Vagina (tissue), 2 donors: ENCODE results near the gene LRRC72. TPM values are rescaled to one million over a fixed set of nuclear protein-coding genes. Genes with fewer than 3 reads are reported as not detected.
"Not testable (repeated sequence)": the region's sequence is repeated elsewhere in the genome, so short reads cannot be mapped to it uniquely, and the experiment has no call there.

Experiments
- DNase-seq, 2 donors: peaks; one replicate each; pipeline ENCODE4 v3.0.0-alpha.2; 2017; ENCODE audit errors: extremely low spot score in 2 of 2
- H3K27ac ChIP-seq: fragments of 200-600 bp; sonication (generic); one replicate; pipeline ENCODE4 v1.5.1; 2019
- H3K27me3 ChIP-seq: fragments of 200-600 bp; sonication (generic); one replicate; pipeline ENCODE4 v1.5.1; 2019
- H3K36me3 ChIP-seq, 2 donors: fragments of 200-600 bp; sonication (generic); one replicate each; pipeline ENCODE4 v1.5.1; 2017 to 2019
- H3K4me1 ChIP-seq: fragments of 200-600 bp; sonication (generic); one replicate; pipeline ENCODE4 v1.5.1; 2019
- H3K4me3 ChIP-seq, 2 donors: fragments of 200-600 bp; sonication (generic); 1 replicate in 1 of 2; 2 replicates in 1 of 2; pipeline ENCODE4 v1.5.1; 2016 to 2019
- H3K9me3 ChIP-seq: fragments of 200-600 bp; sonication (generic); one replicate; pipeline ENCODE4 v1.5.1; 2019
- CTCF ChIP-seq, 3 experiments: fragments of 450-650 bp in 2 of 3; fragments of 200-600 bp in 1 of 3; sonication (generic) in 1 of 3; IDR thresholded peaks; one replicate each; pipeline ENCODE4 v1.5.1; 2017 to 2019; ENCODE audit warnings: antibody characterized with exemption in 3 of 3, mild to moderate bottlenecking in 2 of 3, moderate library complexity in 2 of 3
- POLR2A ChIP-seq, 2 donors: fragments of 450-650 bp; IDR thresholded peaks; one replicate each; pipeline ENCODE4 v1.6.1; 2017; ENCODE audit warnings: antibody characterized with exemption in 2 of 2, mild to moderate bottlenecking in 2 of 2, moderate library complexity in 2 of 2
- POLR2AphosphoS5 ChIP-seq, 2 donors: sonication (generic); formaldehyde crosslinking; IDR thresholded peaks; one replicate each; pipeline ENCODE4 v1.9.0; 2017; ENCODE audit warnings: antibody characterized with exemption in 2 of 2, mild to moderate bottlenecking in 2 of 2, low read depth in 1 of 2; ENCODE audit not compliant: insufficient read depth in 1 of 2
- intact Hi-C: fragments of 100-400 bp; cut with DNase I; formaldehyde crosslinking; loops from one replicate; pipeline ENCODE4 v1.15.1; 2023
- total RNA-seq: library from RNA; depleted of rRNA; stranded (reverse); fragments of >200 nt; gene quantifications from one replicate; pipeline ENCODE4 v1.2.3, GENCODE V29; 2016

LRRC72 gene
- total RNA-seq, 1 donor from 2014 or later: not detected

GRCh38 chr7:16514729-16515128, 11.9 kb upstream of the LRRC72 start:
- intact Hi-C loops: no loop called here
- no peaks in the 10 kb centered on the region for H3K36me3 ChIP-seq
- no peaks in the 10 kb centered on the region for H3K9me3 ChIP-seq
- no peak for TF ChIP-seq CTCF (IDR thresholded peaks at IDR 0.05)
- no peak for TF ChIP-seq POLR2AphosphoS5 (IDR thresholded peaks at IDR 0.05; ENCODE audit: insufficient read depth in 1 of 2, low read depth in 1 of 2)
- no peak for TF ChIP-seq POLR2A (IDR thresholded peaks at IDR 0.05)
- H3K4me1 ChIP-seq: no peaks in the 10 kb centered on the region
- H3K4me3 ChIP-seq: no peak overlapping the region
- H3K27me3 ChIP-seq: no peaks in the 10 kb centered on the region
- no peak overlapping the region for H3K27ac ChIP-seq
- DNase-seq: no peak

GRCh38 chr7:16515785-16516685, 10.6 kb upstream of the LRRC72 start:
- TF ChIP-seq POLR2AphosphoS5 (IDR thresholded peaks at IDR 0.05; ENCODE audit: insufficient read depth in 1 of 2, low read depth in 1 of 2) (no peak), POLR2A (IDR thresholded peaks at IDR 0.05) (no peak), CTCF (IDR thresholded peaks at IDR 0.05) (no peak)
- Histone ChIP-seq H3K4me1 (no peaks in the 10 kb centered on the region), H3K36me3 (no peaks in the 10 kb centered on the region), H3K9me3 (no peaks in the 10 kb centered on the region), H3K27ac (no peak overlapping the region), H3K4me3 (no peak overlapping the region), H3K27me3 (no peaks in the 10 kb centered on the region)
- no peak for DNase-seq
- intact Hi-C loops: no loop called here

GRCh38 chr7:16519985-16520384, 6.6 kb upstream of the LRRC72 start:
- intact Hi-C loops, H3K27ac ChIP-seq, DNase-seq: not testable (repeated sequence)

GRCh38 chr7:16524332-16524731, 2.3 kb upstream of the LRRC72 start:
- Histone ChIP-seq H3K27ac (no peak overlapping the region), H3K9me3 (no peaks in the 10 kb centered on the region), H3K4me3 (no peak overlapping the region), H3K36me3 (no peaks in the 10 kb centered on the region), H3K4me1 (no peaks in the 10 kb centered on the region), H3K27me3 (no peaks in the 10 kb centered on the region)
- intact Hi-C loops: no loop called here
- DNase-seq: no peak
- TF ChIP-seq POLR2A (IDR thresholded peaks at IDR 0.05) (no peak), CTCF (IDR thresholded peaks at IDR 0.05) (no peak), POLR2AphosphoS5 (IDR thresholded peaks at IDR 0.05; ENCODE audit: insufficient read depth in 1 of 2, low read depth in 1 of 2) (no peak)

More at GRCh38 chr7:16519985-16520384, 6.6 kb upstream of the LRRC72 start:
- H3K9me3 ChIP-seq, H3K4me1 ChIP-seq, H3K27me3 ChIP-seq, H3K36me3 ChIP-seq, H3K4me3 ChIP-seq: not testable (repeated sequence)

GRCh38 chr7:16528520-16528919, 1.9 kb downstream of the LRRC72 start:
- TF ChIP-seq CTCF (IDR thresholded peaks at IDR 0.05): no peak
- no peak for TF ChIP-seq POLR2AphosphoS5 (IDR thresholded peaks at IDR 0.05; ENCODE audit: insufficient read depth in 1 of 2, low read depth in 1 of 2)
- TF ChIP-seq POLR2A (IDR thresholded peaks at IDR 0.05): no peak
- DNase-seq: no peak
- no peaks in the 10 kb centered on the region for H3K9me3 ChIP-seq
- no peaks in the 10 kb centered on the region for H3K36me3 ChIP-seq
- no peaks in the 10 kb centered on the region for H3K4me1 ChIP-seq
- no peak overlapping the region for H3K27ac ChIP-seq
- H3K4me3 ChIP-seq: no peak overlapping the region
- intact Hi-C loops: no loop called here
- no peaks in the 10 kb centered on the region for H3K27me3 ChIP-seq
